Stimulated activated CD4-positive, alpha-beta T cell treated with anti-CD3 and anti-CD28 coated beads, Interleukin-2, amount 100 ng/mL, for 24 hours (primary cell): Measurements from ENCODE around the gene SVOP.
A peak's percentile ranks its signal among the peaks of the same experiment; 100 is the strongest.
"Not testable (repeated sequence)": the region's sequence is repeated elsewhere in the genome, so short reads cannot be mapped to it uniquely, and the experiment has no call there.

Source experiments
- DNase-seq, 2 donors: peaks; one replicate each; pipeline ENCODE4 v3.0.0-alpha.2; 2020

Gene SVOP, protein sequence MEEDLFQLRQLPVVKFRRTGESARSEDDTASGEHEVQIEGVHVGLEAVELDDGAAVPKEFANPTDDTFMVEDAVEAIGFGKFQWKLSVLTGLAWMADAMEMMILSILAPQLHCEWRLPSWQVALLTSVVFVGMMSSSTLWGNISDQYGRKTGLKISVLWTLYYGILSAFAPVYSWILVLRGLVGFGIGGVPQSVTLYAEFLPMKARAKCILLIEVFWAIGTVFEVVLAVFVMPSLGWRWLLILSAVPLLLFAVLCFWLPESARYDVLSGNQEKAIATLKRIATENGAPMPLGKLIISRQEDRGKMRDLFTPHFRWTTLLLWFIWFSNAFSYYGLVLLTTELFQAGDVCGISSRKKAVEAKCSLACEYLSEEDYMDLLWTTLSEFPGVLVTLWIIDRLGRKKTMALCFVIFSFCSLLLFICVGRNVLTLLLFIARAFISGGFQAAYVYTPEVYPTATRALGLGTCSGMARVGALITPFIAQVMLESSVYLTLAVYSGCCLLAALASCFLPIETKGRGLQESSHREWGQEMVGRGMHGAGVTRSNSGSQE

DNA sequence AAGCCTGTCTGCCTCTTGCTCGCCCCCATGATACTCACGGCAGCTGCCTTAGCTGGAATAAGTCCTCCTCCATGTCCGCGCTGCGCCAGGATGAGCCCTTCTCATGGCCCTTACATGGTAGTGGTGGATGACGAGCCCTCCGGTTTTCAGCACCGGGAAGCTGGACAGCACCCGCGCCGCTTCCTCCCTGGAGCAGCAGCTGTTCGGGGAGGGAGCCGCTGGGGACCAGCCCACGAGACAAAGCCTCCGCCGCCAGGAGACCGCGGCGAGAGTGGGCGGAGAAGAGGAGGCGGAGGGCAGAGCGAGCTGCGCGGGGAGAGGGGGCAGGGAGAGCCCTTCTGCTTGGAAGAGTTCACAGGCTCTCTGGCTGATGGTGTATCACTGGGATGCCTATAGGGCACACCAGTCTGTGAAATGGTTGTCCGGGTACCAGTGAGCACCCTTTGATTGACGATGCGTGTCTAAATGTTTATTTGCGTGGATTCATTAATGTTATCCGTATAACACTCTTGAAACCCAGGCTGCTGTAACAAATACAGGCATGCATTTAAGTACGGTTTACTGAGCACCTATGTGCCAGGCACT is at the start of gene SVOP:
Gene SVOP, minus strand, starts transcription at position 273 of the 585 bp plus-strand sequence. Its CDS starts 200 bp downstream, at position 73.
- DNase-seq, result peak; percentile 24 to 54

DNA sequence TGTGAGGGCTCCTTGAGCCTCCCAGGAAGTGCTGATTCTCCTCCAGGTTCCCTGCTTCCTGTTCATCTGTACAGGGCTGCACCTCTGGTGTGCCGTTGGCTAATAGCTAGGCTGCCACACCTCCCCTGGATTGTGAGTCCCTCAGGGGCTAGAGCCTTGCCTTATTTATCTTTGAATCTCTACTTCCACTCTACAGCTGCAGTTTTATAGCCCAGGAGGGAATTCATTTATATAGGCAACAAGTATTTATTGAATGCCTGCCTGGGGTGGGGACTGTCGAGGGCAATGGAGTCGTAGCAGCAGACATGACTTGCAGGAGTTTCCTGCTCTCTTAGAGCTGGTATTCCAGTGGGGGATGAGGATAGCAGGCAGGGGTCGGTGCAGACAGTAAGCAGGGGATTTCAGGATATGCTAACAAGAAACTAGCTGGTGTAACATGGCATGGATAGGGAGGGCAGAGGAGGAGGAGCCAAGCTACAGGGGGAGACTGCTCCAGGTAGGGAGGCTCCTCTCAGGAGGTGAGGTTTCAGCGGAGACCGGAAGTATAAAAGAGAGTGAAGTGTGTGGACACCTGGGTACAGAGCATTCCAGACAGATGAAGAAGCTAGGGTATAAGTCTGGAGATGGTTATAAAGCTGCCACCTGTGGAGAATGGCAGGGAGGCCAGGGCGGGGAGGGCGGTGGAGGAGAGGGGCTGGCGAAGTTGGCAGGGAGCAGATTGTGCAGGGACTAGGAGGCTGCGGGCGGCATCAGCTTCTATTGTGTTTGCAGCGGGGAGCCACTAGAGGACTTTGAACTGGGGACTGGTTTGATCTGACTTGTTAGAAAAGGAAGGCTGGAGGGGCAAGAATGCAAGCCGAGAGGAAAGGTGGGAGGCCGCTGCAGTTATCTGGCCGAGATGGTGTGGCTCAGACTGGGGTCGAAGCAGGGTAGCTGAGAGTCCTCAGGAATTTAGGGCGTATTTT is 48.7 kb upstream of the SVOP start:
- no peak for DNase-seq

GRCh38 chr12:109065853-109066193 is 45.0 kb upstream of the SVOP start:
- no peak for DNase-seq

- DNase-seq, result no peak
Measured at GRCh38 chr12:109065154-109065852, 44.4 kb upstream of the SVOP start.

DNA sequence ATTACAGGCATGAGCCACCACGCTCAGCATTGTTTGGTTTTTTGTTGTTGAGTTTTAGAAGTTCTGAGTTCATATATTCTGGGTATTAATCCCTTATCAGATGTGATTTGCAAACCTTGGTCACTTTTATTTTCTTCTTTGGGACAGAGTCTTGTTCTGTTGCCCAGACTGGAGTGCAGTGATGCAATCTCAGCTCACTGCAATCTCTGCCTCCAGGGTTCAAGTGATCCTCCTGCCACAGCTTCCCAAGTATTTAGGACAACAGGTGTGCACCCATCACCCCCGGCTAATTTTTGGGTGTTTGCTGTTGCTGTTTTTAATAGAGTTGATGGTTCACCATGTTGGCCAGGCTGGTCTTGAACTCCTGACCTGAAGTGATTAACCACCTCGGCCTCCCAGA is 43.3 kb upstream of the SVOP start:
- no peak for DNase-seq

DNA sequence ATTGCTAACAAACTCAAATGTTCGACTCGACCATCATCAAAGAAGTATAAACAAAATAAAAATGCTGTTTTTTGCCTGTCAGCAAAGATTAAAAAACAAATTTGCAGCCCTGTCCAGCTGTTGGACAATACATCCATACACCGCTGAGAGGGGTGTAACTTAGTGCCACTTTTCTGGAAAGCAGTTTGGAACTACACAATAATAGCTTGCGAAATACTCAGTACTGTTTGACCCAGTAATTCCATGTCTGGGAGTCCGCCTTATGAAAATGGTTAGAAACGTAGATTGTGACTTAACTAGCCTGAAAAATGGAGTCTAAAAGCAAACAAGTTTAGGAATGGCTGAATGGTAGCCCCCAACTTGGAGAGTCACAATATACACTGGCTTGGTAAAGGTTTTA is 37.9 kb upstream of the SVOP start:
- DNase-seq, result no peak

GRCh38 chr12:109057376-109057775 is 36.5 kb upstream of the SVOP start:
- no peak for DNase-seq

- DNase-seq, result no peak
Measured at GRCh38 chr12:109056891-109057290, 36.0 kb upstream of the SVOP start.

- DNase-seq, result no peak
Measured at GRCh38 chr12:109054520-109054919, 33.7 kb upstream of the SVOP start.

- peak in 1 of 2 donors; percentile 3 for DNase-seq
Measured at GRCh38 chr12:109054124-109054513, 33.3 kb upstream of the SVOP start.

- peak; percentile 14 to 28 for DNase-seq
Measured at GRCh38 chr12:109053382-109054123, 32.7 kb upstream of the SVOP start.

- peak; percentile 86 to 87 for DNase-seq
Measured at GRCh38 chr12:109052414-109053323, 31.8 kb upstream of the SVOP start, which contains the start of gene USP30. Gene USP30 (plus strand): TSS chr12:109052576. CDS start chr12:109052679, 103 bp downstream.

GRCh38 chr12:109052097-109052413 is 31.2 kb upstream of the SVOP start:
- no peak for DNase-seq

DNA sequence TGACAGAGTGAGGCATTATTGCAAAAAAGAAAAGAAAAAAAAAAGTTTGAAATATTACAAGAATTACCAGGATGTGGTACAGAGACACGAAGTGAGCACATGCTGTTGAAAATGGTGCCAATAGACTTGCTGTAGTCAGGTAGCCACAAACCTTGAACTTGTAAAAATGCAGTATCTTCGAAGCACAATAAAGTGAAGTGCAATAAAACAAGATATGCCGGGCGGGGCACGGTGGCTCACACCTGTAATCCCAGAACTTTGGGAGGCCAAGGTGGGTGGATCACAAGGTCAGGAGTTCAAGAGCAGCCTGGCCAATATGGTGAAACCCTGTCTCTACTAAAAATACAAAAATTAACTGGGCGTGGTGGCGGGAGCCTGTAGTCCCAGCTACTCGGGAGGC is 28.9 kb upstream of the SVOP start:
- not testable (repeated sequence) for DNase-seq

DNA sequence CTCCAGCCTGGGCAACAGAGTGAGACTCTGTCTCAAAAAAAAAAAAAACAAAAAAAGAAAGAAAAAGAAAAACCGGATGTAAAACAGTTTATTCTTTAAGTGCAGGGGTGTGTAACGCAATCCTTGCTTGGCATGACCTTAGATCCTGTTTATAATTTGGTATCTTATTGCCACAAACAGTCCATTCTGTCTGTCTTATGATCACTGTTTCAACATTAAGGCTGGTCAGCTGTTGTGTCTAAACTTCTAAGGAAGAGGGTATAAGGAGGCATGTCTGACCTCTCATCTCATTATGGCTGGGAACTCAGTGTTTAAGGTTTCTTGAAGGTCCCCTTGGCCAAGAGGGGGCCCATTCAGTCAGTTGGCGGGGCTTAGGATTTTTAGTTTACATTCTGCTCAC is 27.8 kb upstream of the SVOP start:
- not testable (repeated sequence) for DNase-seq

DNA sequence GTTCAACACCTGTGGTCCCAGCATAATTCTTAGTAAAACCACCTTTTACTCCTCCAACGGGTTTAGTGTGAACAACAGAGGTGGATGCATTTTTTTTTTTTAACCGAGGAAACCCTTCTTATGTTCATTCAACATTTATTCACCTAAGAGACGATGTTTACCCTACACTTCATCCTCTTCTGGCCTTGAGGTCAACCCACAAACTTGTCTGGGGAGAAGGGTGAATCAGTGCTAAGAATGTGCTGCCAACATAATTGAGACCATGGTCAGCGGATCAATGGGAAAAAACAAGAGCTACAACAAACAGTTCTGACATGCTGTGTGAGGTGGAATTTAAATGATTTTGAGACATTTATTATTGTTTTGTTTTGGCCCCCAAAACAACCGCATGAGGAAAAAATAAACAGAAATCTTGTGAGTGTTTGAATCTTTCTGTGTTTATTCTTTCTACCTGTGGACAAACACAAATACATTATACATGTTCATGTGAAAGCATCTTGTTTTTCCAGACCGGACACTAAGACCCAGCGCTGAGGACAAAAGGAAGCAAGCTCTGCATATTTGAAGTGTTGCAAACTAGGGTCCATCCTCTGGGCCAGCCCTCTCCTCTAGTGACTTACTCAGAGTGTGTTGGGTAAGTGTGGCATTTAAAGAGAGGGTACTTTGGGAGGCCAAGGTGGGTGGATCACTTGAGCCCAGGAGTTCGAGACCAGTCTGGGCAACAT is 26.4 kb upstream of the SVOP start:
- DNase-seq, result no peak

- DNase-seq, result no peak
Measured at GRCh38 chr12:109044241-109044640, 23.4 kb upstream of the SVOP start.

GRCh38 chr12:109036975-109037374 is 16.1 kb upstream of the SVOP start:
- DNase-seq, result no peak

DNA sequence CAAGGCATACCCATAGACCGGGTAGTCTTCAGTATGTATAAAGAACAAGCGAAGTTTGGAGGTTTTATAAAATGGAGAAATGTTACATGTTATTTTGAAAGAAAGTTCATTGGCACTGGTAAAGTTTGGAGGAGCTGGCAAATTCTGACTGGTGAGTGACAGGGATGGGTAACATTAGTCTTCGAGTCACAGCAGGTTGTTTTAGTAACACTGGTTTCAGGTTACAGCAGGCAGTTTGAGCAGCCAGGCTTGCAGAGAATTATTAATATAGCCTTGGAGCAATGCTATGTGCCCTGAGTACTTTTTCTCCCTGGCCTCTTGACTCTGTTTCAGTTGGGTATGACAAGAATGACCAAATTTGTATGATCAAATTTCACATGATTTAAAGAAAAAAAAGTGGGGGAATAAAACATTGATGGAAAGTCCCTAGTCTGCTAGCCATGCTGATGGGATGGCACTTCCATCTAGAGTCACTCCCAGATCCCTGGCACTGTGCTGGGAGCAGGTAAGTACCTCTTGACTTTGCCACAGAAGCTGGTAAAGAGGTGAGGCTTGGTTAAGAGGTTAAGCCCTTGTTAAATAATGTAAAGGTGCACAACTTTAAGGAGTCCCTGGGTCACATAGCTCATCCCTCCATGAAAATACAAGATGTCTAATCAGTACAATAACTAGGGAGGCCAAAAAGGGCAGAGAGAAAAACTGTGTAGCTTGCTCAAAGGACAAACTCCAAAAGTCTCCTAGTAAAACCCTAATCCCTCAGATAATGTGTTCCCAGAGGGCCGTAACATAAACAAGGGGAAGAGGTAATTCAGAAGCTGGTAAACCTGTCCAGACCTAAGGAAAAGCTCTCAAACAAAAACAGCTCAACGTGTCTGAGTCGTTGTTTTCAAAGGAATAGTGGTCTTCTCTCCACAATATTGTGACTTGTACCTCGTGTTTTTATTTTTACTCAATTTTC is 12.7 kb upstream of the SVOP start:
- DNase-seq, result no peak
